GM10847 (cell line): Measurements from ENCODE around the gene PPCDC.

Experiments used
- POLR2A ChIP-seq: IDR thresholded peaks from 2 replicates; pipeline ENCODE4 v1.6.1; 2011; ENCODE audit not compliant: insufficient read length; ENCODE audit errors: extremely low read depth

Gene PPCDC

GRCh38 chr15:75029378-75030022 is 6.1 kb downstream of the PPCDC start:
- TF ChIP-seq POLR2A: no peak

GRCh38 chr15:75030023-75030413 is 6.6 kb downstream of the PPCDC start:
- no peak for TF ChIP-seq POLR2A

DNA sequence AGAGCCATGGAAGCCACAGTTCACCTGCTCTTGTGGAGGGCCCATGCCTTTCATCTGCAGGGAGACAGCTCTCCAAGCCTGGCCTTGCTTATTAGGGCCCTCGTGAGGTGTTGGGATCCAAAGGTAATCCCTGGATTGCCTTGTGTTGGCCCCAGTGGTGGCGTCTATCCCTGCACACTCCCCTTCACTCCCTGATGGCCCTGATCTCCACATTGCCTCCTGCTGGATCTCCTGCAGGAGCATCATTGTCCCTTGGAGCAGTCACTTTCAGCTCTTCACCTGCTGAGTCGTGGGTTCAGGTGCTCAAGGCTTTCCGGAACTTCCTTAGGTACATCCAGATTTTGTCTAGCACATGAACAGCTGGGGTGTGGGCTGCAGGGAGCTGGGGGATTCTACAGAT is 7.0 kb downstream of the PPCDC start:
- TF ChIP-seq POLR2A: no peak

- no peak for TF ChIP-seq POLR2A
These were observed 8.5 kb downstream of the PPCDC start for GRCh38 chr15:75031848-75032247.

DNA sequence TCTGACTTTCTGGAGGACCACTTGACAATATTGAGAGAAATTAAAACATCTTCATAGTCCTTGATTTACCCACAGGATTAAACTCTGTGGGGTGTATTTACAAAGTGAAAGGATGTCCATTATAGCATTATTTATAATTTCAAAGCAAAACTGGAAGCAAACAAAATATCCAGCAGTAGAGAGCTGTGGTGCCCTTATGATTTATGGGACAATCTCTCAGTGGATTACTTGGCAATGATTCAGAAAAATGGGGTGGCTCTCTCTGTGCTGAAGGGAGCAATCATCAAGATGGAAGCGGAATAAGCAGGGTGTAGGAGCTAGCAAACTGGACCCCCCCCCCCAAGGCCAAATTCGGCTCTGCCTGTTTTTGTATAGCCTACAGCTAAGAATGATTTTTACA is 9.0 kb downstream of the PPCDC start:
- no peak for TF ChIP-seq POLR2A

DNA sequence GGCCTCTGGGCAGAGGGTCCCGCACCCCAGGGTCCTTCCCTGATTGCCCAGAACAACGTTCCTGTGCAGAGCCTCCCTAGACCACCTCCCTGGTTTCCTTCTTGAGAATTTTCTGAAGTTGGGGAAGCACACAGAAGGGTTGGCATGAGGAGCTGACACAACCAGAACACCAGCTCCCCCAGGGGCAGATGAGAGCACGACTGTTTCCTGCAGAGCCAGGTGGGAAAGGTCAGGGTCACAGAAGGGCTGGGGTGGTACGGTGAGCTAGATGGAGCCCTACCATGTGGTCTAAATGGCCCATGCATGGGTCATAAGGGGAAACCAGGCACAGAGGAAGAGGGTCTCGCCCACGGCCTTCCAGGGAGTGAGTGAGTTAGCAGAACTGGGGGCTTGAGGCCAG is 10.4 kb downstream of the PPCDC start:
- no peak for TF ChIP-seq POLR2A

GRCh38 chr15:75034615-75035014 is 11.2 kb downstream of the PPCDC start:
- no peak for TF ChIP-seq POLR2A

- no peak for TF ChIP-seq POLR2A
These were observed 12.8 kb downstream of the PPCDC start for GRCh38 chr15:75036212-75036616.

- TF ChIP-seq POLR2A: no peak
These were observed 14.3 kb downstream of the PPCDC start for GRCh38 chr15:75037685-75038084.

DNA sequence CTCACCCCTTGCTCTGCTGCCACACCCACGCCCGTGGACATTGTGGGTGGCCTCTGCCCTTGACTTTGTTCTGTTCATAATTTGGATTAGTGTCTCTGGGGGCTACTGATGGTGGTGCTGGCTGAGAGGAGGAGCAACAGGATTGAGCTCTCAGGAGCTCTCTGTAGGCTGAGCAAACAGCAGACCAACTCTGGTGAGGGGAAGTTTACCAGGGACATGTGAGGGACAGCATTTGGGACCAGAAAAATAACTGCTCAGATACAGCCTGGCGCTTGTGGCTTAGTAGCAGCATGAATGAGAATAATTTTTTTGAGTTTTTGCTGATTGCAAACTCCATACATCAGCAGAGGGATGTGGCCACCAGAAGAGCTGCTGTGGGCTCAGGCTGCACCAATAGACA is 14.8 kb downstream of the PPCDC start:
- TF ChIP-seq POLR2A: no peak

- peak; percentile 9 for TF ChIP-seq POLR2A
These were observed 19.5 kb downstream of the PPCDC start for GRCh38 chr15:75042730-75043508.

DNA sequence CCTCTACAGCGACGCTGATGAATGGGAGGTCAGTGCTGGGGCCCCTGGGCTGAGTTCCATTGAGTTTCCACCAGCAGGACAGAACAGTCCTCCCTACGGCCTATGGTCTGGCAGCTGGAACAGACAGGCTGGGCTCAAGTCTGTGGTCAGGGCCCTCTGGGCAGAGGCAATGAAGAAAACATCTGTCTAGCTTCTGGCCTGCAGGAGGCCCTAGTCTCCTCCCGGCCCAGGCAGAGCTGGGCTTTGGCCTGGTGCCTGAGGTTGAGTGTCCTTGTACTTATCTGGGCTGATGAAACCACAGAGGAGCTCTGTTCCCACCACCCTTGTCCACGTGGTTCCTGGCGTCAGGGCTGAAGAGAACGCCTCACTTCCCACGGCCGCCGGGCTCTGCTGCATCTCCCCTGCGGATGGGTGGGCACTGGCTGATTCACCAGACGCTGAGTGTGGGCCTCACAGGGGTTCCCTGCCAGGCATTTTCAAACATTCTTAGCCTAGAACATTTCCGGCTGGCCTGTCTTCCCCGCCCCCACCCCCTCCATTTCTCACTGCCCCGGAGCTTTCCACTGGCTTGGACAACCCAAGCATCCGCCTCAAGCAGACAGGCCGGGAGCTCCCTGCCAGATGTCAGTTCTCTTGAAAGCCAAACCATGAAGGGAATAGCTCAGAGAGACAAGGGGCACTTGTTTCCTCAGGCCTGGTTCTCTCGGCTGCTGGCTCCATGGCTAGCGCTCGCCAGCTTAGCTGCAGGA is 20.3 kb downstream of the PPCDC start:
- TF ChIP-seq POLR2A: no peak

- TF ChIP-seq POLR2A: no peak
These were observed 21.0 kb downstream of the PPCDC start for GRCh38 chr15:75044258-75044878.

- no peak for TF ChIP-seq POLR2A
These were observed 22.1 kb downstream of the PPCDC start for GRCh38 chr15:75045332-75046015.

GRCh38 chr15:75048394-75048793 is 25.0 kb downstream of the PPCDC start:
- TF ChIP-seq POLR2A: no peak

GRCh38 chr15:75049392-75049791 is 26.0 kb downstream of the PPCDC start:
- no peak for TF ChIP-seq POLR2A

- TF ChIP-seq POLR2A: no peak
These were observed 26.9 kb downstream of the PPCDC start for GRCh38 chr15:75050283-75050682.
